ENCODE results near the gene SIRT4.
"Not testable (repeated sequence)": the region's sequence is repeated elsewhere in the genome, so short reads cannot be mapped to it uniquely, and the experiment has no call there.

Gene SIRT4

DNA sequence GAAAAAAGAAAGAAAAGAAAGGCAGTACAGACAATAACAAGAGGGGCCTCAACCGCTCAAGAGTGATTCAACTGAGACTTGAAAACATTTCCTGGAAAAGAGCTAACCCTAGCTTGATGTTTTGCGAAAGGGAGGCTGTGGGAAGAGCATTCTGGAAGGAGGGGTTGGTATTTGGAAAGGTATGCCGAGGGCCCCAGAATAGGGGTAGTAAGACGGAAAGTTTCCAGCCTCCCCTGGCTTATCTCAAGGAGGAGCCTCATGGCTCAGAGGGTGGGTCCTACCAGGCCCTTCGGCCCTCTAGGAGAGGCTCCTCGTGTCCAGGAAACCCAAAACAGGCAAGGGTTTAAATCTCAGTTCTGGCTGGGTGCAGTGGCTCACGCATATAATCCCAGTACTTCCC lies 18.8 kb upstream of the SIRT4 start:
- DNase-seq: no peak

DNA sequence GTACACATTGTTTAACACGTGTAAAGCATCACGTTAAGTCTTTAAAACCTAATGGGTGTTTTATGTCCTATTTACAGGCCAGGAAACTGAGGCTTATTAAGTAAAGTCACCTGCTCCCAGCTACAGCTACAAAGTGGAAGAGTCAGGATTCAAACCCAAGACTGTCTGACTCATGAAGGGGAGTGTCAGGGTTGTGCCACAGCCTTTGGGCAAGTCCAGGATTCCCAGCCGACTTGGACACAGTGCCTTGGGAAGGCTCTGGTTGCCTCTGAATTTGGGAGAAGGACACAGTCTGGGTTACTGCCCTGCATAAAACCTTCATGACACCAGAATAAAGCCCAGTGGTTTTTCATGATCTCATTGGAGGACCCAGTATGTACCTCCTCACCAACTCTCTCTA lies 17.7 kb upstream of the SIRT4 start:
- no peak for DNase-seq

DNA sequence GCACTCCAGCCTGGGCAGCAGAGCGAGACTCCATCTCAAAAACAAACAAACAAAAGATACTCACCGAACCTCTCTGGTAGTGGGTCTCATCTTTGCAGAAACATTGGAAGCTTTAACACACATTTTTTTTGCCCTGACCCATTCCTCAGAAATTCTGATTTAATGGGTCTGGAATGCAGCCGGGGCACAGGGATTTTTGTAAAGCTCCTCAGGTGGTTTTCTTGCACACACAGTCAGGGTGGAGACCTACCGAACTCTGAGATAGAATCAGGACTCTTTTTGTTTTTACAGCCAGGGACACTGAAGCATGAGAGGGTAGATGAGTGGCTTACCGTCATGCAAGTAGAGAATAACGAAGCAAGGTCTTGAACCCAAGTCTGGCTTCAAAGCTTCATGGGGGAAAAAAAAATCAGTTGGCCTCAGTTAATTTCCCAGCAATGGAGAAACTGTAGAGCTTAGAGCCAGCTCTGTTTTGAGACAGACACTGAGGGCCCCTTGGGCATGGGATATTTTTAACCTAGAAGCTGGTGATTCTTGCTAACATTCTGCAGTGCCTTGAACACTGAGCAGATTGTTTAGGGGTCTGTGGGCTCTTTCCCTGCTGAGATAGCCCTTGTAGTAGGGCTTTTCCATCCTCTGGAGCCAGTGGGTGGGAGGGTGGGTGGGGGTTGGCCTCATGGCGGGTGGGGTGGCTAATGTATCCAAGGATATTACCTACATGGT lies 15.2 kb upstream of the SIRT4 start:
- DNase-seq: peak; percentile 11

DNA sequence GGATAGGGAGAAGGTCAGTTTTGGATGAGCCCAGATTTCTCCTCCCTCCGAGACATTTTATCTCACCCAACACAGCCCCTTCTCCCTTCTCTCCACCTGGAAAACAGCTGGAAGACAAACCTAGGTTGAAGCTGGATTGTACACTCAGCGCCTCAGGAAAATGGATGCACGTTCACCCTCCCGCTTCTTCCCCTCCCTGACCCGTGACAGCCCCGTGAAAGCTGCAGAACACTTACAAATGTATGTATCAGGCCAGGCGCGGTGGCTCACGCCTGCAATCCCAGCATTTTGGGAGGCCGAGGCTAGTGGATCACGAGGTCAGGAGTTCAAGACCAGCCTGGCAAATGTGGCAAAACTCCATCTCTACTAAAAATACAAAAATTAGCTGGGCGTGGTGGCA lies 14.6 kb upstream of the SIRT4 start:
- no peak for DNase-seq

DNA sequence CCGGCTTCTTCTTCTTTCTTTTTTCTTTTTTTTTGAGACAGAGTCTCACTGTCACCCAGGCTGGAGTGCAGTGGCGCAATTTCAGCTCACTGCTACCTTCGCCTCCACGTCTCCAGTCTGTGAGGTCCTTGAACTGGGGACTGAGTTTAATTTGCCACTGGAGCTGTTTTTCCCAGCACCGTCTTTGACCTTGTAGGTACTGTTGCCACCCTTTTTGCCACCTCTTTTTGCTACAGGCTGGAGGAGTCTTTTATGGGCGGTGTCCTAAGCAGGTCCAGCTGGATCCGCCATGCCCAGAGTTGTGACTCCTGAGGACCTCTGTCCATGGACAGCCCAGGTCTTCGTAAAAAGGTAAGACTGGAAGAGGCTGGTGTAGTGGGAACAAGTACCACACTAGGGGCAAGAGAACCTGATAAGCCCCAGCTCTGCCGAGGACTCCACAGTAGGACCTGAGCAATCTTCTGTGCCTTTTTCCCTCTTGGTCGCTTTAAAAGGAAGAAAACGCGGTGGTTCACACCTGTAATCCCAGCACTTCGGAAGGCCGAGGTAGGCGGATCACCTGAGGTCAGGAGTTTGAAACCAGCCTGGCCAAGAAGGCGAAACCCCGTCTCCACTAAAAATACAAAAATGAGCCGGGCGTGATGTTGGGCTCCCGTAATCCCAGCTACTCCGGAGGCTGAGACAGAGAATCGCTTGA lies 11.4 kb upstream of the SIRT4 start:
- no peak for DNase-seq

DNA sequence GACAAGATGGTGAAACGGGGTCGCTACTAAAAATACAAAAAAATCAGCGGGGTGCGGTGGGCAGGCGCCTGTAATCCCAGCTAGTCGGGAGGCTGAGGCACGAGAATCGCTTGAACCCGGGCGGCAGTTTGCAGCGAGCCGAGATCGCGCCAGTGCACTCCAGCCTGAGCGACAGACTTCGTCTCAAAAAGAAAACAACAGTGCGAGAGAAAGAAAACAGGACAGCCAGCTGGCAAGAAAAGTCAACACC lies 9.8 kb upstream of the SIRT4 start:
- no peak for DNase-seq

DNA sequence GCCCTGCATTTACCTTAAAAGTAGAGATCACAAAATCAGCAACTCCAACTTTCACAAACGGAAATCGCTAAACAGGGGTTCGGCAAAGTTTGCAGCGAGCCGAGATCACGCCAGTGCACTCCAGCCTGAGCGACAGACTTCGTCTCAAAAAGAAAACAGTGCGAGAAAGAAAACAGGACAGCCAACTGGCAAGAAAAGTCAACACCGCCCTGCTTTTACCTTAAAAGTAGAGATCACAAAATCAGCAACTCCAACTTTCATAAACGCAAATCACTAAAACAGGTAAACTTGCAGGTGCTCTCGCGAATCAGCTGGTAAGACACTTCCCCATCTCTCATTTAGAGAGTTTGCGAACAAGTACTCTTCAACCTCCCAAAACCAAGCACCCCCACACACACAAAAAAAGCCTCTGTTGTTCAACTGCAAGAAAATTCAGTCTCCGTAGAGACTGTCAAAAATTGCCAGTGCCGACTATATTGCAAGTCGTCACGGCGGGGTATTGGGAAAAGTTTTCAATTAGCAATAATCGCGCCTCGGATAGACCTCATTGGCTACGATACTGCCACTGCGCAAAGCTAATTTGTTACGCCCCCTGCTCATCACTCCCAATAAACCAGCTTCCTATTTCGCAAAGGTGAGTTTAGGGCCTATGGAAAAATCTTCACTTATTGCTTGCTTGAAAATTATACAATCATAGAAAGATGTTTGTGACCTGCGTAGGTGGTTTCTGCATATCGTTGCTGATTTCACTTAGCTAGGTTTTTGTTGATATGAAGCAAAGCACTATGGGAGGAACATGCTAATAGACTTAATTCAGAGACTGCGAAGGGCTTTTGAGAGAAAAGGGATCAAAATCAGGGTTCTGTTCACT lies 9.2 kb upstream of the SIRT4 start, which contains the start of gene RNU4-1:
RNU4-1 (minus strand) TSS at position 577 of the 871 bp plus-strand sequence.
- DNase-seq: peak; percentile 97

DNA sequence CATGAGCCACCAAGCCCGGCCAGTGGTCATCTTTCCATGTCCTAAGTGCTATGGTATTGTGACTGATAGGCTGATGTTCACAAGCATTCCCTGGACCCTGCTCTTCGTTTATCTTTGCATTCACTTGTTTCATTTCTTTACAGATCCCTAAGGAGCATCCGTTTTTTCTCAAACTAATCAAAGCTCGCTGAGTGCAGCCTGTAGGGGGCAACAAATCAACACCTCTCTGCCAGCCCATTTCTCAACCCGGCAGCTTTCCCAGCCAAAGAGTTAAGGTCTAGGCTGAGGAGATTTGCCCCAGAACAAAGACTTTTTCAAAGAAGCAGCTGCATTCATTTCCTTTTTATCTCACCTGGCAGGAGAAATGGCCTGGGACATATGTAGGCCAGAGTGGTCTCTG lies 12.1 kb downstream of the SIRT4 start:
- no peak for DNase-seq

DNA sequence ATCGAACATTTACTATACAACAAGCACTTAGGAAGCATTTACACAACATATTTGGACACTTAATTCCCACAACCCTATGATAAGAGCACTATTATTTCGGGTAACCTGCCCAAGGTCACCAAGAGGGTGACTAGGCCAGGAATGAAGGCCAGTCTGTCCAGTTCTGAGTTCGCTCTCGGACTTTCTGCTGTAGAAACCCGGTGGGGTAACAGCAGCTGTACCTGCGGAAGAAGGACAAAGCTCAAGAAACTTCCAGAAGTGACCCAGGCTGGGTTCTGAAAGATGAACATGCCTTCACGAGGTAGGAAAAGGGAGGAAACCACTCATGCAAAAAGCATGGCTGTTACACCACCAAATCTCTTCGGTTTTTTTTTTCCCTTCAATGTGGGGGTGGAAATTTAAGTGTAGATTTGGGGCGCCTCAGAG lies 14.7 kb downstream of the SIRT4 start:
- no peak for DNase-seq

DNA sequence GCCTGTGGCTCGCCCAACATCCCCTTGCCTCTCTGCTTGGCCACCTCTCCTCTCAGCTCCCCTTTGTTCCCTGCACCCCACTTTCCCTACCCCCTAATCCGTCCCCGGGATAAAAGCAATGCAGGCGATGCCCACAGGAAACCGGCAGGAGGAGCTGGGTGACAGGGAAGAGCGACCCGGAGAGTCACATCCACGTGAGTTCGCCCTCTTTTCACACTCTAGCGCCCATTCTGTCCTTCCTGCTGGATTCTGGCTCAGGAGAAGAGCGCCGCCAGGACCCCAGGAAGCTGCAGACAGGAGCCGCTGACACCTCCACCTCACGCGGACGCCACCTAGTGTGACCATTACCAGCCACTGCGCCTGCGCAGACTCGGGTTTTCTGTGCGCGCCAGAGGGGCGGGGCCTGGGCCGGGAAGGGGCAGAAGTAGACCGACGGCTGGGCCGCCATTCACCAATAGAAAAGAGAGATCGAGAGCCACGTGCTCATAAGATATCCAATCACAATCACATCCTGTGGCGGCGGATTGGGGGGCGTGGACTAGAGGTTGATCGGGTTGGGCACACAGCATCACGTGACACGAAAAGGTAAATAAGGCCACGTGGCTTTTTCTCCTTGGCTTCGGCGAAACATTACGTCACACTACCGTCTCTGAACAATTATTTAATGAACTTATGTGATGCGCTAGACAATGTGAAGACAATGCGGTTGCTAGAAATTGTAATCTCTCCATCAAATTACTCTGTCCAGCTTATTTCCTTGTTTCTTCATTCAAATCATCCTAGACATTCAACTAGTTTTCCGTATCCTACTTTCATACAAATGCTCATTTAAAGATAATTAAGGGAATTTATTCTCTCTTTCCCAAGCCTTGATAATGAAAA lies 15.3 kb downstream of the SIRT4 start:
- peak; percentile 99 for DNase-seq

DNA sequence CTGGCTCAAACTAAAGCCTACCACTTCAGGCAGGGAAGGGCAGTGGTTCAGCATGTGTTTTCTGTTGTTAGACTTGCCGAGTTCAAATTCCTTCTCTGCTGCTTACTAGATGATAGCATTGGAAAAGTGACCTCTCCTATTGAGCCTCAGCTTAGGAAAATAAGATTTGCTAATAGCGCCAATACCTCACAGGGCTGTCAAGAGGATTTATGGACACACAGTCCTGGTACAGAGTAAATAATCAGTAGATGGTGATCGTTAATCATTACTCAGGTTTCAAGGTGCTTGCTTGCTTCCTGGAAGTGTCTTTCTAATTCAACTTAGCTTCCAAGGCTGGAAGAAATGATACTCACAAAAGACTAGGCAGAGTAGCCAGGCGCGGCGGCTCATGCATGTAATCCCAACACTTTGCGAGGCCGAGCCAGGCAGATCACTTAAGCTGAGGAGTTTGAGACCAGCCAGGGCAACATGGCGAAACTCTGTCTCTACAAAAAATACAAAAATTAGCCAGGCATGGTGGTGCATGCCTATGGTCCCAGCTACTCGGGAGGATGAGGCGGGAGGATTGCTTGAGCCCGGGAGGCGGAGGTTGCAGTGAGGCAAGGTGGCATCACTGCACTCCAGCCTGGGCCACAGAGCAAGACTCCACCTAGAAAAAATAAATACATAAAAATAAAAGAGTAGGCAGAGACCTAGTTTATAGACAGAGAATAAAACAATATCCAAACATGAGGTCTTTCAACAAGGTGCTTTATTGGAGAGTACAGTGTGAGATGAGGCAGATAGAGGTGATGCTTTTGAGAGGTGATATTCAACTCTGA lies 19.5 kb downstream of the SIRT4 start:
- no peak for DNase-seq

DNA sequence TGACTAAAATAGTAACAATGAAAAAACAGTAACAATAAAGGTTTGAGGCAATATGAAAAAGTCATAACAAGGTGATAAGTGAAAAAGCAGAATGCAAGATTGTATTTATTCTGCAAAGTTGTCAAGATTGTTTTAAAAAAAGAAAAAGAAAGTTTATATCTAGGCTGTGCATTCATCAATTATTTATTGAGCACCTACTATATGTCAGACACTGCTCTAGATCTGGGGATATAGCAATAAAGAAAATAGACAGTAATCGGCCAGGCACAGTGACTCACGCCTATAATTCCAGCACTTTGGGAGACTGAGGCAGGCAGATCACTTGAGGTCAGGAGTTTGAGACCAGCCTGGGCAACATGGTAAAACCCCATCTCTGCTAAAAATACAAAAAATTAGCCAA lies 21.7 kb downstream of the SIRT4 start:
- no peak for DNase-seq

DNA sequence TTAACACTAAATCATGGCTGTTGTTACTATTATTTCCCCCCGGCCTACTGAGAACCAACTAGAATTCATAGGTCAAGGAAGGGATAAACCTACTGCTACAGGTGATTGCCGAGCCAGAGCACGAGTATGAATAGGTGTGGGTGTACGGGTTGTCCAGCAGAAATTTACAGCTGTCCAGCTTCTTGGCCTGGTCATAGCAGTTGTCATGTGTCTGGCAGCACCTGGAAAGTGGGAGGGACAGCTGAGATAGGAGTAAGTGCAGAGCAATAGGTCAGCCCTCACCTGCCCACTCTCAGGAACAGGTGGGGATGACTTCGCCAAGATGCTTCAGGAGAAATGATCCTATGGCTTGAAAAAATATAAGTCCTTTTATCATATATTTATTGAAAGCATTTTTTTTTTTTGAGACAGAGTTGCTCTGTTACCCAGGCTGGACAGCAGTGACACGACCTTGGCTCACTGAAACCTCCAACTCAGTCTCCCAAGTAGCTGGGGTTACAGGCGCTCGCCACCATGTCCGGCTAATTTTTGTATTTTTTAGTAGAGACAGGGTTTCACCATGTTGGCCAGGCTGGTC lies 22.8 kb downstream of the SIRT4 start:
- no peak for DNase-seq

DNA sequence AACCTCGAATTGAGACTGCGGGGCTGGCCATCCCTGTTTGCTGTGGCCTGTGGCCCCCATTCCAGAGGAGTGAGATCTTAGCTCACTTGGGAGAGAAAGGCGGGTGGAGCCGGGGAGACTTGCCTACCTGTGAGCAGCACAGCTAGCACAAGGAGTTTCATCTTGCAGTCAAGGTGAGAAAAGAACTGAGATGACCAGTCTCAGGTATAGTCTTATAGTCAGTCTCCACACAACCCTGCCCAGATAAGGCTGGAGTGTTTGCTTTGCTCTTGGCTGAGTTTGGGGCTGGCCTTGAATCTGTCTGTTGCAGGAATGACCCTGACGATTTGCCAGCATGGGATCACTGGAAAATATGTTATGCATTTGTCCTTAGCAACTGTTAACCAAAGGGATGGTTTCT lies 25.5 kb downstream of the SIRT4 start, which contains the start of gene PLA2G1B:
PLA2G1B (minus strand) TSS at position 187 of the 400 bp plus-strand sequence; CDS start at position 161, 26 bp downstream.
- no peak for DNase-seq

DNA sequence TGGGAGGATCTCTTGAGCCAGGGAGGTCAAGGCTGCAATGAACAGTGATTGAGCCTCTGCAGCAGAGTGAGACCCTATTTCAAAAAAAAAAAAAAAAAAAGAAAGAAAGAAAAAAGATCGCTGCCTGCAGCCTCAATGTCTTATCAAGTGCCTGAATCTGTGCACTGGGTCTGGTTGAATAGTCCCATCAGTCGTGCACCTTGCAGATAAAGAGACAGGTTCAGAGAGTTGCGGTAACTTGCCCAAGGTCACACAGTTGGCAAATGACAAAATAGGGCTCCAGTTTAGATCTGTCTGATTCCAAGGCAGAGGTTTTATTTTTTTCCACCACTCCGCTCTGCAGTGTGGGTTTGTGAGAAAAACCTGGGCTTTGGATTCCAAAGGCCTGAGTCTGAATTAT lies 26.1 kb downstream of the SIRT4 start:
- no peak for DNase-seq

DNA sequence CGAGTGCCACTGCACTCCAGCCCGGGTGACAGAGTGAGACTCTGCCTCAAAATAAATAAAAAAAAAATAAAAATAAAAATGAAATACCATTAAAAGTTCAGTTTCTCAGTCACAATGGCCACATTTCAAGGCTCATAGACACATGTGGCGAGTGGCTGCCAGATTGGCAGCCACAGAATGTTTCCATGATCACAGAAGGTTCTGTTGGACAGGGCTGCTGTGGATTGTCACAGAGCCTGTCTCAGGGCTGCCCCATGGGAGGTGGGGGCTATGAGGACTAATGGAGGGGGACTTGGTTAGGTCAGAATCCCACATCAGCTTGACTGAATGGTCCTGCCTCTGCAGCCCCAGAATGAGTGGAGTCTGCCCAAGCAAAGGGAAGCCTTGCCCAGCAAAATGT lies 29.3 kb downstream of the SIRT4 start:
- no peak for DNase-seq

DNA sequence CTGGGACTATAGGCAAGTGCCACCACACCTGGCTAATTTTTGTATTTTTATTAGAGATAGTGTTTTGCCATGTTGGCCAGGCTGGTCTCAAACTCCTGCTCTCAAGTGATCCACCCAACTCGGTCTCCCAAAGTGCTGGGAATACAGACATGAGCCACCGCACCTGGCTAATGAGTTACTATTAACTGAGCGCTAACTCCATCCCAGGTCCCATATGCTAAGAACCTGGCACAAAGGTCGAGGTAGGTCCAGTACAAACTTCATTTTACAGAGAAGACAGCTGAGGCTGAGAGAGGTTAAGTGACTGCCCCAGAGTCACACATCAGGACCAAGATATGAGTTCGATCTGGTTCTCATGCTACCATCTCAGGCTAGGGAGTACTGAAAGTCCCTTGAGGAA lies 29.9 kb downstream of the SIRT4 start:
- no peak for DNase-seq

DNA sequence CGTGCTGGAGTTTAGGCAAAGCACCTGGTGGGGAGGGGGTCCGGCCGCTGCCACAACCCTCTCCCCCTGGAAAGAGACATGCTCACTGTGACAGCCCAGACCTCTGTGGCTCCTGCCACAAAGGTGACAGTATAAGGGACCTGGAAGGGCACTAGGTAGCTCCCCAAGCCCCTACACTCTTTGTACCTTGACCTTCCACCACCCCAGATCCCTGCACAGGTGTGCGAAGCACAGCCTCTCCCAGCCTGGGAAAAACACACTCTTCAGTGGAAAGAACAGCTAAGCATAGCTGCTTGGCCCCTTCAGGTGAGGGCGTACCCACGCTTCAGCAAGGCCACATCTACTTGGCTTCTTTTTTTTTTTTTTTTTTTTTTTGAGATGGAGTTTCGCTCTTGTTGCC lies 30.4 kb downstream of the SIRT4 start:
- no peak for DNase-seq

DNA sequence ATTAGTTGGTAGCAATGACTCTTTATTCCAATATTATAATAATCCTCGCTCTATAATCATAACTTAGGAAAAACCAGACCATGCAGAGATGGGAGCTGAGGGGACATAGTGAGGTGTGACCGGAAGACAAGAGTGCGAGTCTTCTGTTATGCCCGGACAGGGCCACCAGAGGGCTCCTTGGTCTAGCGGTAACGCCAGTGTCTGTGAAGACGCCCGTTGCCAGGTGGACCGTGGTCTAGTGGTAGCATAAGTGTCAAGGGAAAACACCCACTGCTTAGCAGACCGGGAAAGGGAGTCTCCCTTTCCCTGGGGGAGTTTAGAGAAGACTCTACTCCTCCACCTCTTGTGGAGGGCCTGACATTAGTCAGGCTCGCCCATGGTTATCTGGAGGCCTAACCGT lies 33.3 kb downstream of the SIRT4 start:
- DNase-seq: peak; percentile 76

DNA sequence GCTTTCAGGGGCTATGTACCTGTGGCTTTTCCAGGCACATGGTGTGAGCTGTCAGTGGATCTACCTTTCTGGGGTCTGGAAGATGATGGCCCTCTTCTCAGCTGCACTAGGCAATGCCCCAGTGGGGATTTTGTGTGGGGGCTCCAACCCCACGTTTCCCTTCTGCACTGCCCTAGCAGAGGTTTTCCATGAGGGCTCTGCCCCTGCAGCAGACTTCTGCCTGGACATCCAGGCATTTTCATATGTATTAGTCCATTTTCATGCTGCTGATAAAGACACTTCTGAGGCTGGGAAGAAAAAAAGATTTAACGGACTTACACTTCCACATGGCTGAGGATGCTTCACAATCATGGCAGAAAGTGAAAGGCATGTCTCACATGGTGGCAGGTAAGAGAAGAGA lies 34.3 kb downstream of the SIRT4 start:
- DNase-seq: not testable (repeated sequence)

DNA sequence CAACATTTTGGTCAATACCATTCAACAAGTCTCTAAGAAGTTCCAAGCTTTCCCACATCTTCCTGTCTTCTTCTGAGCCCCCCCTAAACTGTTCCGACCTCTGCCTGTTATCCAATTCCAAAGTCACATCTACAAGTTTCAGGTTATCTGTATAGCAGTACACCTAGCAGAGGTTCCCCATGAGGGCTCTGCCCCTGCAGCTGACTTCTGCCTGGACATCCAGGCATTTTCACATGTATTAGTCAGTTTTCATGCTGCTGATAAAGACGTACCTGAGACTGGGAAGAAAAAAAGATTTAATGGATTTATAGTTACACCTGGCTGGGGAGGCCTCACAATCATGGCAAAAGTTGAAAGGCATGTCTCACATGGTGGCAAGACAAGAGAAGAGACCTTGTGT lies 35.6 kb downstream of the SIRT4 start:
- no peak for DNase-seq

DNA sequence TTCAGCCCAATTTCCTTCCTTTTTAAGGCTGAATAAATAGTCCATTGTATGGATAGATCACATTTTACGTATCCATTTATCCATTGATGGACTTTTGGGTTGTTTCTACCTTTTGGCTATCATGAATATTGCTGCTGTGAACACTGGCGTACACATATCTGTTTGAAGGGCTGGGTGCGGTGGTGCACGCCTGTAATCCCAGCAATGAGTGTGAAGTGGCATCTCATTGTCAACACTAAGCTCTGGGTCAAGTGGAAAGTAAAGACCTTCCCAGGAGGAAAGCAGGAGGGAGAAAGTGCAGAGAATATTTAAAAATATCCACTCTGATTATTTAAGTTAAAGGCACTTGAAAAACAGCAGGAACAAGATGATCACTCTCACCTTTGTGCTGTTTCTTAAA lies 37.1 kb downstream of the SIRT4 start:
- no peak for DNase-seq
